Measurements from ENCODE around the gene VPS35L. TPM values are rescaled to one million over a fixed set of nuclear protein-coding genes. Genes with fewer than 3 reads are reported as not detected.
A peak's percentile ranks its signal among the peaks of the same experiment; 100 is the strongest.

The VPS35L gene
- total RNA-seq, 1 donor from 2014 or later = 55.8 TPM

DNA sequence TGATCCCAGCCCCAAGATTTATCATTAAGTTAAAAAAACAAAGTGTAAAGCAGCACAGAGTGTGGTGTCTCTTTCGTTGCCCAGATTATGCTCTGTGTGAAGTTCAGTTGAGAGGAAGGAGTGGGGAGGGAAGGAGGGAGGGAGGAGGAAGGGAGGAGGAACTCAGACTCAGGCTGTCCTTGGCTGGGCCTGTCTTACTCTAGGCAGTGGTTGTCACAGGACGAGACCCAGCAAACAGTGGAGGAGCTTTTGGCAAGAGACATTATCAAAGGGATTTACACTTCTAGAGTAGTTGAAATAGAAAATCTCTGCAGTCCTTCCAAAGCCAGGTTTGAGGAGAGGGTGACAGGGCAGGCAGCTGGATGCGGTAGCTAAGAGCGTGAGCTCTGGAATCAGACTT is 134.7 kb downstream of the VPS35L start:
- DNase-seq (ENCODE audit: low read depth in 2 of 2) = peak in 1 of 2 donors; percentile 29

DNA sequence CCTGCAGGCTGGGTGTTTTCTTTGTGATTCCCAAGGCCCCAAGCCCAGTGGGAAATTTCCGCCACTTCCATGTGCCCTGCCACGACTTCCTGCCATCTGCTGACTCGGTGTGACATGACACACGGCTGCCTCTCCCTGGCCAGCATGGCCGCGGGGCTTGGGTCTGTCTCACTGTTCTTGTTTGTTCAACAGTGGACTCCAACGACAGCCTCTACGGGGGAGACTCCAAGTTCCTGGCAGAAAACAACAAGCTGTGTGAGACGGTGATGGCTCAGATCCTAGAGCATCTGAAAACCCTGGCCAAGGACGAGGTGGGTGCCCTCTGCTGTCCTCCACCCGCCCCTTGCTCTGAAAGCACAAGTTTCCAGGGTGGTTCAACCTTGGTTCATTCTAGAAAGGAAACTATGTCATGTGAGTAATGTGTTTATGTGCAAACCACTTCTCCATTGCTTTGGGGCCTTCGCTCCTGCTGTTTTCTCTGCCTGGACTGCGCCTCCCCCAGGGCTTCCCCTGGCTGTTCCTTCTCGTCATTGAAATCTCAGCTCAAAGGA is 135.7 kb downstream of the VPS35L start:
- DNase-seq (ENCODE audit: low read depth in 2 of 2) = peak; percentile 46 to 88

DNA sequence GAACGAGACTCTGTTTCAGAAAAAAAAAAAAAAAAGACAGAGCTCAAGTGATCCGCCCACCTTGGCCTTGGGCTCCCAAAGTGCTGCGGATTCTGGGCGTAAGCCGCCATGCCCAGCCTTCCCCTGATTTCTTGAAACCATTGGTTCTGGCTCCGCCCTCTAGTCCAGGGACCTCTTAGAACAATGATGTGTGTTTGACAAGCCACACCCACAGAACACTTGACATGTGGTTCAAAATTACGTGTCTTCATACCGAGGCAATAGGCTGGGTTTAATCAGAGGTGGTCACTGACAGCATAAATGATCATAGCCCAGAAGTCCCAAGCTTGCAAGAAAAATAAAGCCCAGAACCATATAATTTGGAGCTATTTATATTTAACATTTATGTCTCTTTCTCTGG is 139.5 kb downstream of the VPS35L start:
- no peak for DNase-seq (ENCODE audit: low read depth in 2 of 2)

DNA sequence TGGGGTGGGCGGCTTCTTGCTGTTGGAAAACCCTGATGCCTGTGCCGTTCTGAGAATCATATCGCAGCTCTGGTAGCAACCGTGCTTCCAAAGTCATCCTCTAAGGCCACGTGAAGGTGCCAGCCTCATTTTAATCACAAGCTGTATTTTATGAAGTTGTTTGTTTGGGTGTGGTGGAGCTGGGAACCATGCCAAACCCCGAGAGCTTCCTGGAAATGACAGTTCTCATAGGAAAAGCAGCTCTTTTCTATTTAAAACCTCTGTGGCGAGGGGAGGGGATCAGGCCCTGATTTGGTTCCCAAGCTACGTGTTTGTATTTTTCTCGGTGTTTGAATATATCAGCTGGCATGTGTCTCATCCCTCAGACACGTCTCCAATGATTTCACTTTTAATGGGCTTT is 140.8 kb downstream of the VPS35L start:
- peak; percentile 98 to 99 for DNase-seq (ENCODE audit: low read depth in 2 of 2)

DNA sequence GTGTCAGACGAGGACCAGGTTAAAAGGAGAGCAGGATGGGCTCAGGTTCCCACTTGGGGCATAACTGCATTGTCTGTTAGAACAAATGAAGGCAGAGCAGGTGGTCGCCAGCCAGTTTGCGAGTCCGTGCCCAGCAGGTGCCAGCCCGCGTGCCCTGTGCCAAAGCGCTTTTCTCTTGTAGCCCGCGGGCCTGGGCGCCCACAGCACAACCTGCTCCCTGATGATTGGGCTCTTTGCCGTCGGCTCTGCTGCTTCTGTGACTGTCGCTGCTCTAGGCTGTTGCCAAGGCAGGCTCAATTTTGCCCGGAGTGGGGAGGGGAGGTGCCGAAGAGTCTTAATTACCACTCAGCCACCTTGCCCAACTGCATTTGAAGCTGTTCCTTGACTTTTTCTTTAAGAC is 141.5 kb downstream of the VPS35L start:
- no peak for DNase-seq (ENCODE audit: low read depth in 2 of 2)

DNA sequence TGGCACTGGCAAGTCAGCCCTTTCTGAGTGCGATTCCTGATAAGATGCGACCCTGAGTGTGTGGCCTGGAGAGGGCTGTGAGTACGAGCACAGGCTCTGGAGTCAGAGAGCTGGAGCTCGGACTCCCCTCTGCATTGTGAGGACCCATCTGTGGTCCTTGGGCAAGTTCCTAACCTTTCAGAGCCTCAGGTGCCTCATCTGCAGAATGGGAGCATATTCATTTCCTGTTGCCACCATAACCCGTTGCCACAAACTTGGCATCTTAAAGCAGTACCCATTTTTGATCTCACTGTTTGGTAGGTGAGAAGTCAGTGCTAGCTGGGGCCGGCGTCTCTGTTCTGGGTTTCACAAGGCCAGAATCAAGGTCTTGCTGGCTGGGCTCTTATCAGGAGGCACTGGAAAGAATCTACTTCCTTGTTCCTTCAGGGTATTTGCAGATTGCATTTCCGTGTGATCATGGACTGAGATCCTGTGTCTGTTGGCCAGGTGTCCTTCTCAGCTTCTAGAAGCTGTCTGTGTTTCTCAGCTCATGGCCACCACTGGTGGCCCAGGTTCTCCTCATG is 142.3 kb downstream of the VPS35L start:
- no peak for DNase-seq (ENCODE audit: low read depth in 2 of 2)

DNA sequence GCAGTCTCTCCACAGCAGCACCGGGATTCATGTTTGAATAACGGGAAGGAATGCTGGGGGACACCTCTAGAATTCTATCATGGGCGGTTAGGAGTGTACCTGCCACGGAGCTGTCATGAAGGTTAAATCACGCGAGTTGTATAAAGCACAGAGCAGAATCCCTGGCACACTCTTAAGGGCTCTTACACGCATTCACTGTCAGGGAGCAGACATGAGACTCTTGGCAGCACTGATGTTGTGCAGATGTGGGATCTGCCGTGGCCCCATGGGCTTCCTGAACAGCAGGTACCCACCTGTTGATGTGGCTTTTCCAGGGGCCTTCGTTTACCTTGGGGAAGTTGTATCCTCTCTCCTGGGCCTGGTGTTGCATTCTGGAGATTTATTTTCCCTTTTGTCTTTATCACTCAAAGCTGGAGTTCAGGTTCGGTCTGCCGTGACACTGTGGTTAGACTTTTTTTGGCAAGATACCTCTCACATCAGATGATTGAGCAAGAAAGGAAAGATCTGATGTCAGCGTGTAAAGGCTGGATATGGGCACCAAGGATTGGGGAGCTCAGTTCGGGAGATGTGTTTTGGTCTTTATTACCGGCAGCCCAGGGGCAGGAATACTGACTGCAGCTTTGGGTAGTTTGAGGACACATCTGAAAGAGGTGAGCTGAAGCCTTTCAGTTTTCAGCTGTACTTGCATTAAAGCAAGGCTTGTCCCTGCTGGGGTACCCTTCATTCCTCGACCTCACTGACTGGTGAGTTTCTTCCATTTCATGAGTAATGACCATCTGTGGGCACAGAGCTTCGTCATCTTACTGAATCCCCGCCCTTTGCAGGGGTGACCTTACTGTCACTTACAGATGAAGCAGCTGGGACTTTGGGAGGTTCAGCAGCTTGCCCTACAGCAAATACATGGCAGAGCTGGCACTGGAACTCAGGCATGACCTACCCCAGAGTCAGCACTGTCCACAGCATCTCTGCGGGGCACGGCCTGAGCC is 143.3 kb downstream of the VPS35L start:
- DNase-seq (ENCODE audit: low read depth in 2 of 2) = no peak

DNA sequence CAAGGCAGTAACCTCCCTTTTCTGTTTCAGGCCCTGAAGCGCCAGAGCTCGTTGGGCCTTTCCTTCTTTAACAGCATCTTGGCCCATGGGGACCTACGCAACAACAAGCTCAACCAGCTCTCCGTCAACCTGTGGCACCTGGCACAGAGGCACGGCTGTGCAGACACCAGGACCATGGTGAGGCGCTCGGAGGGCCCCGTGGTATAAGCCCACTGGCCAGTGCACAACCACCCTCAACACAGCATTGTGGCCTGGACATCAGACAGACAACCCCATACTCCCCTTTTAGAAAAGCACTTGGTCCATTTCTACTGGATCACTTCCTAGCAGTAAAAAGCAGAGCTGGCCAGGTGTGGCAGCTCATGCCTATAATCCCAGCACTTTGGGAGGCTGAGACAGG is 144.0 kb downstream of the VPS35L start:
- DNase-seq (ENCODE audit: low read depth in 2 of 2) = no peak

DNA sequence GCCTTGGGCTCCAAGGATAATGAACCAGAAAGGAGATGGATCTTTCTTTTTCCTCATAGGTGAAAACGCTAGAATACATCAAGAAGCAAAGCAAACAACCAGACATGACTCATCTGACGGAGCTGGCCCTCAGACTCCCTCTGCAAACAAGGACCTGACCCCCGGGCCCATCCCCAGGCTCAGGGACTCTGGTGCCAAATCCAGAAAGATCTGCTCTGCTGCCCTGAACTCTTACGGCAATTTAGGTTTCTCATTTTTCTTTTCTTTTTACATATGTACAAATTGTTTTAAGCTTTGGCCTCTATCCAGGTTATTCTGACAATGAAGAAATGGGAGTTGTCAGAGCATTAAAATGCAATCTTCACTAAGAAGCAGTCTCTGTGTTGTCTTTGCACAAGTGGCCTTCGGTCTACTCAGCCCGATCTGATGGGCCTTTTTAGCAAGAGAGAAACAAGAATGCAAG is 144.8 kb downstream of the VPS35L start:
- DNase-seq (ENCODE audit: low read depth in 2 of 2) = peak; percentile 36 to 85

DNA sequence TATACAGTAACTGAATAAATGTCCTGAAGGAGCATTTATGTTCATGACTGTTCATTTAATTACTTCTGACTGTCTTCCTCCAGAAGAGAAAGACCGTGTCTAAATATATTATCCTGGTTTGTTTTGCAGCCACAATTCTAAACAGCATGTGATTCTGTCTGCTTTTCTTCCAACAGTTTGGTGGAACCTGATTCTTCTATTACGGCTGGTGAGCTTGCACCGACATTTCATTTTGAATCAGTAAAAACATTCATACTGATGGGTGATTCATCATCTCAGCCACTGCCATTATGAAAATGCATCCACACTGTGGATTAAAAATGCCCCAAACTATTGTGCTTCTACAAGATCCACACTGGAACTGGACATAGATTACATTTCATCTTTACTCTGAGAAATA is 145.6 kb downstream of the VPS35L start:
- DNase-seq (ENCODE audit: low read depth in 2 of 2) = no peak

DNA sequence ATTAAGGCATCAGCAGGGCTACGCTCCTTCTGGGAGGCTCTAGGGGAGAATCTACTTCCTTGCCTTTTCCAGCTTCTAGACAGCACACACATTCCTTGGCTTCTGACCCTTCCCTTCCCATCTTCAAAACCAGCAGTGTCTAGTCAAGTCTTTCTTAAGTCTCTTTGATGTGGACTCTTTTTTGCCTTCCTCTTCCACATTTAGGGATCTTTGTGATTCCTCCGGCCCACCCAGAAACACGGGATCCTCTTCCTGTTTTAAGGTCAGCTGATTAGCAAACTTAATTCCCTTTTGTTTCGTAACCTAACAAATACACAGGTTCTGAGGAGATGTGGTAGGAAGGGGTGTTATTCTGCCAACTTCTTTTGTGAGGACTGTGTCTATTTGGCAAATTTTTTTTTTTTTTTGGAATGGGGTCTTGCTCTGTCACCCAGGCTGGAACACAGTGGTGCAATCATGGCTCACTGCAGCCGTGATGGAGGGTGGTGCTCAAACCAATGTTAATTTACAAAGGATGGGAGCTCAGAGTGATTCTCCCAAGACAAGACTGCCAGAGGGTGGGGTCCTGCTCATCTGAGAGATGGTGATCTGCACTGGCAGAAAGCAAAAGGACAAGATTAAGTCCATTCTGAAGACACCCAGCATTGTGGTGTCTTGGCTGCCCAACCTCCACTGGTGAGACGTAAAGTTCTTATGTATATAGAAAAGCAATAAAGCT is 147.8 kb downstream of the VPS35L start:
- DNase-seq (ENCODE audit: low read depth in 2 of 2) = no peak

DNA sequence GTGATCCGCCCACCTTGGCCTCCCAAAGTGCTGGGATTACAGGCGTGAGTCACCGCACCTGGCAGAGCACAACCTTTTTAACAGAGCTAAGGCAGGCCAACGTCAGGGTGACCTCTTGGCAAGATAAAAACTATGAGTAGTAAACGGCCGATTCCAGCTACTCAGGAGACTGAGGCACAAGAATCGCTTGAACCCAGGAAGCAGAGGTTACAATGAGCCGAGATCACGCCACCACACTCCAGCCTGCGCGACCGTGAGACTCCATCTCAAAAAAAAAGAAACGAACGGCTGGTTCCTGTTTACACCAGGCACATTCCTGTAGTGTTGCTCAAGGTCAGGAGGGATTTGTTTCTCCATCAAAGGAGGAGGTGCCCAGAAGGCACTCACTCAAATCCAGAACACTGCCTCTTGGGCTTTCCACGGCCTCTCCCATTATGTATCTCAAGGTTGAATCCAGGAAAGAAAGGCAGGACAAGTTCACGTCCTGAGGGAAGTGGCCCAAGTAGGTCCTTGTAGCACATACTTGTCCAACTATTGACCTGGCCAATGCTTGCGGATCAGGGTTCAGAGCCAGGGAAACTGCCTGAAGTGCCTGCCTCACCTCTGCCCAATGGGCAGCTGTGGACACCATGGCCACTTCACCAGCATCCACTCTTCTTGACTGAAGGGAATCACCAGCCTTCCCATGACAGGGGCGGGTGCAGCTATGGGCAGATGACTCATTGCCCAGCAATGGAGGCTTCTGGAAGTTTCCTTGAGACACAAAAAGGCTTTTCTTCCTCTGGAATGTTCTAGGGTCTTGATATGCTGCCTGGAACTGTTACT is 149.0 kb downstream of the VPS35L start:
- peak in 1 of 2 donors; percentile 98 for DNase-seq (ENCODE audit: low read depth in 2 of 2)

DNA sequence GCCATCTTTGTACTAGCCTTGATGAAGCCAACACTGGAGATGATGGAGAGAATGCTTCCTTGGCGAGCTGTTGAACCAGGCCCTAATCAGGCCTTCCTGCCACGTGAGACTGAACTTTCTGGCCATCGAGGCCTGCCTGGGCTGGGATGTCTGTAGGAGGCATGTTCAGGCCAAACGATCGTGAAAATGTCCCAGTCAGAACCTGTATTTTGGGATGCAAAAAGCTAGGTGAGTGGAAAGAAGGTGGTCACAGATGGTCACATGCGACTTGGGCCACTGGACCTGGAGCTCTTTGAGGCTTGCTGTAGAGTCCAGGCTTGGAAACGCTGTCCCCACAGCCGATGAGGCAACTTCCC is 149.6 kb downstream of the VPS35L start:
- DNase-seq (ENCODE audit: low read depth in 2 of 2) = no peak

DNA sequence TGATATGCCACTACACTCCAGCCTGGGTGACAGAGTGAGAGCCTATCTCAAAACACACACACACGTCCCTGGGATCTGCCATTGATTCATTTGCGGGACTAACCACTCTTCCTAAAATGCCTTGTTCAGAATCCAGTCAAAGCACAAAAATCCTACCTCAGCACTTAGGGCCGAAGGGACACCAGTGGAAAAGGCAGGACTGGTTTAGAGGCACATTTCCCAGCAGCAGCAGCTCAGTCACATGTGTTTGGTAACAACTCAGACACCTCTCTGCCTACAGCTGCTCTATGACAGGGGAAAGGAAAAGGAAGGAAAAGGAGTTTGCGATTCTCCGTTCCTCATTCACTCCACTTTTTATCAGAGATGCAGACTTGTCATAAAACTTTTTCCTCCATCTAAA is 150.3 kb downstream of the VPS35L start:
- no peak for DNase-seq (ENCODE audit: low read depth in 2 of 2)

DNA sequence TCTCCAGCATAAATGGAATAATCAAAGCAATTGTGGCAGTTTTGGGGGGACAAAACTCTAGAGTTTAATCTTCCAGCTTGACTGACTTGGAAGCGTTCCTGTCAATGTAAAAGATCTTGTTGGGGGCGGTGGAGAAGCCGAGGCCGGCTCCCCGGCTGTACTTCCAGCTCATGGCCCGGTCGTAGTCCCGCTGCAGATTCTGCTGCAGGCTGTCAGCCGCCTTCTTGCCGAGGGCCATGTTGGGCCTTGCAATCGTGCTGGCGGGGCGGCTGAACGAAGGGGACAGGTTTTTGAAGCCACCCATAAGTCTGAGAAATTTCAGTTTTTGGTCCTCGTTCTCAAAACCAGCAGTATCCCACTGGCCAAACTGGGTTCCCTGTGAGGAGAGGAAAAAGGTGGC is 151.3 kb downstream of the VPS35L start:
- no peak for DNase-seq (ENCODE audit: low read depth in 2 of 2)

DNA sequence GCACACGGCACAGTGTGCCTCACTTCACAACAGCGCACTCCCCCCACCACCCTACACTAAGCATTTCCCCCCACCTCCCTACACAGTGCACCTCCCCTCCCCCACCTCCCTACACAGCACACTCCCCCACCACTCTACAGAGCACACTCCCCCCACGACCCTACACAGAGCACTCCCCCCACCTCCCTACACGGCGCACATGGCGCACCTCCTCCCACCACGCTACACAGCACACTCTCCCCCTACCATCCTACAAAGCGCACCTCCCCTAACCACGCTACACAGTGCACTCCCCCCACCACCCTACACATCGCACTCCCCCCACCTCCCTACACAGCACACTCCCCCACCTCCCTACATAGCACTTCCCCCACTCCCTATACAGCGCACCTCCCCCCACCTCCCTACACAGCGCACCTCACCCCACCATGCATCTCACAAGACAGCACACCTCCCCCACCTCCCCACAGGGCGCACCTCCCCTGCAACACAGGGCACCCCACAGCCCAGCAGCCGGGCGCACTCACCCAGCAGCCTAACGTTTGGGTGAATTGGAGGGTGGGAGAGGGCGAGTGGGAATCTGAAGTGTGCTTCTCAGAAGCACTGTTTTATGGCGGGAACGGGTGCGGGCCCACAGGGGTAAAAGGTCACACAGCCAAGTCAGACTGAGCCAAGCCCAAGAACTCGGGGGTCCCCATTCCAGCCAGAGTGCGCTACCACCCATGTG is 152.2 kb downstream of the VPS35L start:
- DNase-seq (ENCODE audit: low read depth in 2 of 2) = no peak

DNA sequence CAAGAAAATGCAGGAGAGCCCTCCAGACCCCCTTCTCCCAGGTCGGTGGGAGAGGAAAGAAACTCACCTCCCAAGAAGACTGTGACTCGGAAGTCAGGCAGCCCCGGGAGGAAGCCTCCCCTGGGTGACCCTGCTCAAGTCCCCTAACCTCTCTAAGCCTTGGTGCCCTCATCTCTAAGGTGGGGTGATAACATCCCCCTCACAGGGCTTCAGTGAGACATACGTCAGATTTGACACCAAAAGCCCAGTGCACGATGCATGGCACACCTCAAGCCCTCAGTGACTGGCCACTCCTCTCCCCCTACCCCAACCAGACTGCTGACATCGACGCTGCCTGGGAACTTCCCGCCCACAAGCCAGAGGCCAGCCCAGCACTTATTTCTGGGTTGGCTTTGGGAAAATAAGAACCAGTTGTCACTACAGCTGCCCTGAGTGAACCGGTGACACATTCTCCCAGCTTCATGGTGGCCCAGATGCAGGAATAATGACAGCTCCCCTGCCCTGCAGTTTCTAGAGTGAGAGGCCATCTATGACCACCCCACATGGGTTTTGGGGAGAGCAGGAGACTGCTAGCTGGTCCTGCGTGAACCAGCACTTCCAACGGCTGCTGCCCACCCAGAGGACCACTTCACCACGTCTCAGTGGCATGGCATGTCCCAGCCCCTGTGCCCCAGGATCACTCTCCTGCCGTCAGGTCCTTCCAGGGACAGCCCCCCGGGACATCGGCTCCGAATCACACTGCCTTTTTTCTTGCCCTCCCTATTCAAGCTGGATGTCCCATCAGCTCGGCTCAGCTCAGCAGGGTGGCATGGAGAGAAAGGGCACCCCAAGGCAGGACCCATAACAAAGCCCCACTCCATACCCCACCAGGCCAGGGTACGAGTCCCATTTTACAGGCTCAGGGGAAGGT is 153.0 kb downstream of the VPS35L start:
- DNase-seq (ENCODE audit: low read depth in 2 of 2) = no peak

DNA sequence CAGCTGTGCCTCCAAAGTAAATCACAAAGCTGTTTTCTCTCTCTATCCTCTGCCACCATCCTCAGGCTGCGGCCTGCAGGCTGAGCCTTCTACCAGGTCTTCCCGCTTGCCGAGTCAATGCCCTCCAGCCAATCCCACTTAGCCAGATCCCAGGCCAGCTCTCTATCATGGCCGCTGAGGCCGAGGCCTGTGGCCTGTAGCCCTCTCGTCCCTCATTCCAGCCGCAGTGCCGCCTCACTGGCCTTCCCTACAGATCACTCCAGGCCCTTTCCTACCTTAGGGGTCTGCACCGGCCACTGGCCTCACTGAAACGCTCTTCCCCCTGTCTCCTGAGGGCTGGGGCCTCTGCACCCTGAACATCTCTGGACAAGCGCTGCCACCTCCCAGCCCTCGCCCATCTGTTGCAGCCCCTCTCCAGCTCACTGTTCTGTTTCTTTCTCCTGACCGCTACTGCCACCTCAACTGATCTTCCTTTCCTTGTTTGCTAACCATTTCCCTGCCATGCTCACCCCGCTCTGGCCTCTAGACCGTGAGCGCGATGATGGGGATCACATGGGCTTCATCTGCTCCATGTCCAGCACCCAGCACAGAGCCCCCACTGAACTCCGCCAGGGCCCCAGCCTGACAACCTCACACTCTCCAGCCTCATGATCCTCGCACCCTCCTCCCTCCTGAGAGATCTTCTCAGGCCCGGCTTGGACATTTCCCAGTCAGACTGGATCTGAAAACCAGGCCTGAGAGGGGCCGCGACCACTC is 154.1 kb downstream of the VPS35L start:
- no peak for DNase-seq (ENCODE audit: low read depth in 2 of 2)

Measured in lung microvascular endothelial cell (primary cell).